Subcutaneous adipose tissue (tissue), 4 donors: Measurements from ENCODE around the gene CLIC1. TPM values are rescaled to one million over a fixed set of nuclear protein-coding genes. Genes with fewer than 3 reads are reported as not detected.

Experiments used
- CTCF ChIP-seq: fragments of 450-650 bp; IDR thresholded peaks from one replicate; pipeline ENCODE4 v1.5.1; 2016; ENCODE audit warnings: low read depth, mild to moderate bottlenecking, control low read depth, antibody characterized with exemption, moderate library complexity
- total RNA-seq, 4 donors: library from RNA; depleted of rRNA; stranded (reverse); fragments of >200 nt; gene quantifications; one replicate each; pipeline ENCODE4 v1.1.0, GENCODE V29; 2016

CLIC1 gene
- total RNA-seq, 4 donors from 2014 or later, result 181 to 503 (median 311) TPM

- TF ChIP-seq CTCF, result no peak
Measured at GRCh38 chr6:31717499-31718222, 18.7 kb downstream of the CLIC1 start.

GRCh38 chr6:31715022-31715958, 21.0 kb downstream of the CLIC1 start, which contains the start of gene LY6G6D:
Gene LY6G6D (plus strand): TSS chr6:31715348. CDS start chr6:31715356, 8 bp downstream.
- no peak for TF ChIP-seq CTCF

- no peak for TF ChIP-seq CTCF
Measured at GRCh38 chr6:31713991-31714684, 22.2 kb downstream of the CLIC1 start.

GRCh38 chr6:31713465-31713864, 22.9 kb downstream of the CLIC1 start:
- TF ChIP-seq CTCF, result no peak

GRCh38 chr6:31712296-31712695, 24.0 kb downstream of the CLIC1 start:
- TF ChIP-seq CTCF, result no peak

- TF ChIP-seq CTCF, result no peak
Measured at GRCh38 chr6:31711233-31711632, 25.1 kb downstream of the CLIC1 start.
